H9 (cell line): ENCODE results near the gene SLC2A10. TPM values are rescaled to one million over a fixed set of nuclear protein-coding genes. Genes with fewer than 3 reads are reported as not detected.

ENCODE experiments used
- DNase-seq: peaks from one replicate; pipeline ENCODE4 v3.0.0-alpha.2; 2017
- H2AFZ ChIP-seq: one replicate; pipeline ENCODE4 v1.6.1; 2013; ENCODE audit warnings: mild to moderate bottlenecking, low read length, control low read depth, moderate library complexity
- H2AK5ac ChIP-seq: 2 replicates; pipeline ENCODE4 v1.6.1; 2013; ENCODE audit warnings: low read length, control low read depth, mixed read lengths; ENCODE audit not compliant: insufficient read length
- H2BK120ac ChIP-seq: one replicate; pipeline ENCODE4 v1.6.1; 2013; ENCODE audit warnings: low read depth, mild to moderate bottlenecking, low read length, control low read depth, inconsistent platforms; ENCODE audit not compliant: poor library complexity, severe bottlenecking
- H2BK12ac ChIP-seq: 2 replicates; pipeline ENCODE4 v1.6.1; 2013; ENCODE audit warnings: low read length, control low read depth, mixed read lengths, low read depth; ENCODE audit not compliant: insufficient read length
- H2BK15ac ChIP-seq: 2 replicates; pipeline ENCODE4 v1.6.1; 2013; ENCODE audit warnings: low read depth, low read length, control low read depth
- H2BK20ac ChIP-seq: one replicate; pipeline ENCODE4 v1.6.1; 2013; ENCODE audit warnings: low read depth, mild to moderate bottlenecking, low read length, control low read depth, inconsistent platforms; ENCODE audit not compliant: poor library complexity, severe bottlenecking
- H2BK5ac ChIP-seq: 2 replicates; pipeline ENCODE4 v1.6.1; 2013; ENCODE audit warnings: low read length, control low read depth, mixed read lengths; ENCODE audit not compliant: insufficient read length
- H3K14ac ChIP-seq: 2 replicates; pipeline ENCODE4 v1.6.1; 2013; ENCODE audit warnings: low read length, control low read depth; ENCODE audit not compliant: insufficient read depth
- H3K18ac ChIP-seq: 2 replicates; pipeline ENCODE4 v1.6.1; 2013; ENCODE audit warnings: low read depth, mild to moderate bottlenecking, mixed read lengths, low read length, control low read depth; ENCODE audit not compliant: insufficient read length
- H3K23ac ChIP-seq: 2 replicates; pipeline ENCODE4 v1.6.1; 2013; ENCODE audit warnings: low read length, control low read depth, mixed read lengths, low read depth; ENCODE audit not compliant: insufficient read length
- H3K23me2 ChIP-seq: 2 replicates; pipeline ENCODE4 v1.6.1; 2013; ENCODE audit warnings: low read depth, mild to moderate bottlenecking, mixed read lengths, low read length, control low read depth; ENCODE audit not compliant: insufficient read length, poor library complexity, severe bottlenecking
- H3K27ac ChIP-seq: 2 replicates; pipeline ENCODE4 v1.5.1; 2013; ENCODE audit warnings: low read length, control low read depth, mixed read lengths, low read depth; ENCODE audit not compliant: insufficient read length
- H3K27me3 ChIP-seq: 2 replicates; pipeline ENCODE4 v1.6.1; 2013; ENCODE audit warnings: low read length, control low read depth, inconsistent platforms; ENCODE audit not compliant: insufficient read depth
- H3K4ac ChIP-seq: 2 replicates; pipeline ENCODE4 v1.6.1; 2013; ENCODE audit warnings: low read depth, mild to moderate bottlenecking, control low read depth, inconsistent platforms, low read length, moderate library complexity
- H3K4me1 ChIP-seq: 2 replicates; pipeline ENCODE4 v1.6.1; 2013; ENCODE audit warnings: low read length, control low read depth, inconsistent platforms; ENCODE audit not compliant: insufficient read depth
- H3K4me2 ChIP-seq: 2 replicates; pipeline ENCODE4 v1.6.1; 2013; ENCODE audit warnings: low read length, control low read depth, mixed read lengths; ENCODE audit not compliant: insufficient read length, insufficient read depth
- H3K56ac ChIP-seq: 2 replicates; pipeline ENCODE4 v1.6.1; 2013; ENCODE audit warnings: low read depth, mild to moderate bottlenecking, mixed read lengths, low read length, control low read depth; ENCODE audit not compliant: insufficient read length
- H3K79me1 ChIP-seq: 2 replicates; pipeline ENCODE4 v1.6.1; 2013; ENCODE audit warnings: low read depth, mild to moderate bottlenecking, moderate library complexity, low read length, control low read depth, inconsistent platforms; ENCODE audit not compliant: insufficient read depth, poor library complexity, severe bottlenecking
- H3K79me2 ChIP-seq: 2 replicates; pipeline ENCODE4 v1.6.1; 2013; ENCODE audit warnings: low read length, control low read depth, inconsistent platforms; ENCODE audit not compliant: insufficient read depth
- H3K9ac ChIP-seq: 2 replicates; pipeline ENCODE4 v1.6.1; 2013; ENCODE audit warnings: low read length, control low read depth, mixed read lengths; ENCODE audit not compliant: insufficient read length; ENCODE audit errors: extremely low read depth
- H3K9me3 ChIP-seq: one replicate; pipeline ENCODE4 v1.6.1; 2013; ENCODE audit warnings: low read depth, low read length, inconsistent platforms; ENCODE audit not compliant: control insufficient read depth
- H3T11ph ChIP-seq: one replicate; pipeline ENCODE4 v1.6.1; 2013; ENCODE audit warnings: mild to moderate bottlenecking, low read length, control low read depth, inconsistent platforms
- H4K20me1 ChIP-seq: one replicate; pipeline ENCODE4 v1.6.1; 2013; ENCODE audit not compliant: control insufficient read depth, insufficient read length, insufficient read depth
- H4K5ac ChIP-seq: 2 replicates; pipeline ENCODE4 v1.6.1; 2013; ENCODE audit warnings: low read depth, mild to moderate bottlenecking, mixed read lengths, low read length, control low read depth; ENCODE audit not compliant: insufficient read length
- H4K8ac ChIP-seq: replicated peaks from 2 replicates; pipeline ENCODE4 v1.6.1; 2013; ENCODE audit warnings: low read length, control low read depth, mixed read lengths, low read depth; ENCODE audit not compliant: insufficient read length
- H4K91ac ChIP-seq: 2 replicates; pipeline ENCODE4 v1.6.1; 2013; ENCODE audit warnings: low read depth, mild to moderate bottlenecking, moderate library complexity, mixed read lengths, low read length, control low read depth; ENCODE audit not compliant: insufficient read length
- H3K27ac Mint-ChIP-seq, 3 experiments: 2 replicates in 2 of 3; 3 replicates in 1 of 3; pipeline ENCODE4 v1.8.0; 2020 to 2021; ENCODE audit warnings: mixed read lengths in 3 of 3, mild to moderate bottlenecking in 1 of 3, moderate library complexity in 1 of 3
- H3K27me3 Mint-ChIP-seq: 2 replicates; pipeline ENCODE4 v1.8.0; 2021; ENCODE audit warnings: low read depth, mild to moderate bottlenecking, moderate library complexity, mixed read lengths
- H3K36me3 Mint-ChIP-seq, 3 experiments: 2 replicates in 2 of 3; 3 replicates in 1 of 3; pipeline ENCODE4 v1.8.0; 2020 to 2021; ENCODE audit warnings: low read depth in 3 of 3, mixed read lengths in 3 of 3; ENCODE audit not compliant: insufficient read depth in 1 of 3
- H3K4me1 Mint-ChIP-seq, 2 experiments: 2 replicates each; pipeline ENCODE4 v1.8.0; 2020; ENCODE audit warnings: mixed read lengths in 2 of 2
- H3K4me3 Mint-ChIP-seq, 2 experiments: 2 replicates in 1 of 2; 3 replicates in 1 of 2; pipeline ENCODE4 v1.8.0; 2020 to 2021; ENCODE audit warnings: mild to moderate bottlenecking in 2 of 2, mixed read lengths in 2 of 2, moderate library complexity in 1 of 2
- H3K9me3 Mint-ChIP-seq, 2 experiments: 2 replicates in 1 of 2; 3 replicates in 1 of 2; pipeline ENCODE4 v1.8.0; 2020; ENCODE audit warnings: mild to moderate bottlenecking in 2 of 2, mixed read lengths in 2 of 2, moderate library complexity in 1 of 2
- CTCF ChIP-seq: fragments of 200-600 bp; sonication (generic); conservative IDR thresholded peaks from 3 replicates; pipeline ENCODE4 v1.8.0; 2021; ENCODE audit warnings: antibody characterized with exemption, mild to moderate bottlenecking
- WGBS: extraction: QIAGEN DNeasy Blood & Tissue Kit; methylation state at CpG from one replicate; pipeline ENCODE4 v1.1.7; 2013; ENCODE audit warnings: missing lambda C conversion rate, low lambda C conversion rate, mixed read lengths; ENCODE audit not compliant: insufficient read length; ENCODE audit errors: extremely low coverage; 5-methylcytosine and 5-hydroxymethylcytosine counted together
- total RNA-seq: library from RNA; stranded (reverse); gene quantifications from 2 replicates; pipeline ENCODE4 v1.2.1, GENCODE V29; 2021

The SLC2A10 gene
- total RNA-seq, 1 experiment from 2014 or later: 8.2 TPM

GRCh38 chr20:46739431-46740213 is 30.2 kb downstream of the SLC2A10 start:
- peaks cover 0 to 3% of the 10 kb centered on the region in 2 experiments; a peak in 2 of 5 replicates for H3K9me3 Mint-ChIP-seq
- Histone ChIP-seq H3K27me3 (no peaks in the 10 kb centered on the region), H3K23me2 (no peaks in the 10 kb centered on the region), H2BK120ac (no peak overlapping the region), H3K4ac (no peak overlapping the region), H2BK12ac (no peak overlapping the region), H2AFZ (no peak overlapping the region), H2BK5ac (no peak overlapping the region), H3K27ac (no peak overlapping the region), H4K20me1 (no peaks in the 10 kb centered on the region), H3K9me3 (no peaks in the 10 kb centered on the region), H3T11ph (no peak overlapping the region), H4K91ac (no peak overlapping the region), H3K23ac (no peak overlapping the region), H4K8ac (no peak overlapping the region), H2BK20ac (no peak overlapping the region), H3K56ac (no peak overlapping the region), H3K9ac (no peak overlapping the region), H3K4me2 (no peak overlapping the region), H3K79me2 (no peaks in the 10 kb centered on the region), H2AK5ac (no peak overlapping the region), H3K79me1 (no peaks in the 10 kb centered on the region), H2BK15ac (no peak overlapping the region), H3K18ac (no peak overlapping the region), H4K5ac (no peak overlapping the region), H3K14ac (no peak overlapping the region), H3K4me1 (no peaks in the 10 kb centered on the region)
- no peak for DNase-seq
- no peak overlapping the region for H3K4me3 Mint-ChIP-seq
- WGBS: no CpG with 5 or more reads among the region's 4 CpGs
- peaks cover 3% of the 10 kb centered on the region for H3K27me3 Mint-ChIP-seq
- no peak overlapping the region for H3K27ac Mint-ChIP-seq
- H3K4me1 Mint-ChIP-seq: peaks cover 12 to 19% of the 10 kb centered on the region in 2 experiments
- no peak for TF ChIP-seq CTCF
- no peaks in the 10 kb centered on the region for H3K36me3 Mint-ChIP-seq
